HG03045 (cell line): ENCODE results near the gene HEG1.

Experiments used
- ATAC-seq: cut with Tn5 transposase; IDR thresholded peaks from one replicate; pipeline ENCODE4 v1.9.1; 2021; ENCODE audit warnings: mild to moderate bottlenecking, moderate library complexity; ENCODE audit not compliant: unreplicated experiment

Gene HEG1

GRCh38 chr3:125072749-125073389 is 17.1 kb upstream of the HEG1 start:
- ATAC-seq = no peak

GRCh38 chr3:125072301-125072700 is 16.5 kb upstream of the HEG1 start:
- ATAC-seq = no peak

GRCh38 chr3:125069968-125070745 is 14.4 kb upstream of the HEG1 start:
- ATAC-seq = no peak

GRCh38 chr3:125069452-125069851 is 13.7 kb upstream of the HEG1 start:
- ATAC-seq = no peak

- no peak for ATAC-seq
Observed at GRCh38 chr3:125068265-125068664, 12.5 kb upstream of the HEG1 start.

GRCh38 chr3:125067225-125067624 is 11.4 kb upstream of the HEG1 start:
- ATAC-seq = no peak

- no peak for ATAC-seq
Observed at GRCh38 chr3:125062904-125063618, 7.3 kb upstream of the HEG1 start.

GRCh38 chr3:125061646-125062045 is 5.8 kb upstream of the HEG1 start:
- ATAC-seq = no peak

GRCh38 chr3:125061170-125061569 is 5.4 kb upstream of the HEG1 start:
- no peak for ATAC-seq

GRCh38 chr3:125059488-125060245 is 3.9 kb upstream of the HEG1 start:
- ATAC-seq = no peak

GRCh38 chr3:125058959-125059358 is 3.2 kb upstream of the HEG1 start:
- ATAC-seq = no peak

GRCh38 chr3:125058529-125058928 is 2.7 kb upstream of the HEG1 start:
- ATAC-seq = no peak

GRCh38 chr3:125057186-125057850 is 1.5 kb upstream of the HEG1 start:
- no peak for ATAC-seq

GRCh38 chr3:125055331-125055912 is 375 bp downstream of the HEG1 start:
- ATAC-seq = peak; percentile 20

GRCh38 chr3:125054449-125055329 is 1.1 kb downstream of the HEG1 start:
- ATAC-seq = no peak

- no peak for ATAC-seq
Observed at GRCh38 chr3:125054062-125054448, 1.7 kb downstream of the HEG1 start.

- ATAC-seq = no peak
Observed at GRCh38 chr3:125053304-125053699, 2.5 kb downstream of the HEG1 start.

GRCh38 chr3:125052624-125053303 is 3.0 kb downstream of the HEG1 start:
- ATAC-seq = no peak
